GM12872 (cell line): ENCODE results near the gene RPL35.
A peak's percentile ranks its signal among the peaks of the same experiment; 100 is the strongest.

Source experiments
- CTCF ChIP-seq: IDR thresholded peaks from 3 replicates; pipeline ENCODE4 v1.5.1; 2011; ENCODE audit warnings: low read depth, mild to moderate bottlenecking, low read length, moderate library complexity; ENCODE audit not compliant: insufficient read depth

Gene RPL35

GRCh38 chr9:124868511-124869465 lies 7.0 kb upstream of the RPL35 start:
- peak; percentile 57; the same call in 2 of the 3 replicates for TF ChIP-seq CTCF

- no peak for TF ChIP-seq CTCF
Measured at GRCh38 chr9:124863371-124863871, 1.7 kb upstream of the RPL35 start.

- TF ChIP-seq CTCF, result no peak
Measured at GRCh38 chr9:124860582-124861341, 995 bp downstream of the RPL35 start.

- TF ChIP-seq CTCF, result no peak
Measured at GRCh38 chr9:124859803-124860581, 1.8 kb downstream of the RPL35 start.

- 0 out of 3 replicates have a peak, but pooled peaks have one; percentile 24 for TF ChIP-seq CTCF
Measured at GRCh38 chr9:124858330-124859046, 3.3 kb downstream of the RPL35 start.

- TF ChIP-seq CTCF, result no peak
Measured at GRCh38 chr9:124857533-124858162, 4.1 kb downstream of the RPL35 start.
